ENCODE measurements around the gene MYL12B. TPM values are rescaled to one million over a fixed set of nuclear protein-coding genes. Genes with fewer than 3 reads are reported as not detected.
"Not testable (repeated sequence)": the region's sequence is repeated elsewhere in the genome, so short reads cannot be mapped to it uniquely, and the experiment has no call there.

MYL12B gene
- polyA plus RNA-seq (2012; ENCODE audit: missing spikeins): 388 TPM

- FAIRE-seq (peak; percentile 93), DNase-seq (ENCODE audit: insufficient read length) (peak; percentile 60)
- TF ChIP-seq TAF1 (IDR thresholded peaks at IDR 0.05; ENCODE audit: borderline replicate concordance, low read depth, low read length) (peak; percentile 75), POLR2A (IDR thresholded peaks at IDR 0.05; ENCODE audit: low read depth, low read length) (peak; percentile 92), POLR2AphosphoS5 (IDR thresholded peaks at IDR 0.05; ENCODE audit: low read depth, low read length) (peak; percentile 85)
Observed at GRCh38 chr18:3261373-3262233, at the start of gene MYL12B. MYL12B (plus strand) TSS chr18:3262133; CDS start chr18:3272899, 10,766 bp downstream.

- TF ChIP-seq POLR2A (IDR thresholded peaks at IDR 0.05; ENCODE audit: low read depth, low read length) (no peak), POLR2AphosphoS5 (IDR thresholded peaks at IDR 0.05; ENCODE audit: low read depth, low read length) (no peak), TAF1 (IDR thresholded peaks at IDR 0.05; ENCODE audit: borderline replicate concordance, low read depth, low read length) (no peak)
- FAIRE-seq (no peak), DNase-seq (ENCODE audit: insufficient read length) (no peak)
Observed at GRCh38 chr18:3212657-3213056, 49.3 kb upstream of the MYL12B start.

- no peak for TF ChIP-seq TAF1 (IDR thresholded peaks at IDR 0.05; ENCODE audit: borderline replicate concordance, low read depth, low read length)
- TF ChIP-seq POLR2AphosphoS5 (IDR thresholded peaks at IDR 0.05; ENCODE audit: low read depth, low read length): no peak
- TF ChIP-seq POLR2A (IDR thresholded peaks at IDR 0.05; ENCODE audit: low read depth, low read length): no peak
- DNase-seq (ENCODE audit: insufficient read length) (no peak), FAIRE-seq (no peak)
Observed at GRCh38 chr18:3213300-3214059, 48.5 kb upstream of the MYL12B start.

GRCh38 chr18:3214855-3215637 lies 46.9 kb upstream of the MYL12B start:
- DNase-seq (ENCODE audit: insufficient read length) (no peak), FAIRE-seq (no peak)
- TF ChIP-seq POLR2AphosphoS5 (IDR thresholded peaks at IDR 0.05; ENCODE audit: low read depth, low read length): no peak
- TF ChIP-seq POLR2A (IDR thresholded peaks at IDR 0.05; ENCODE audit: low read depth, low read length): no peak
- TF ChIP-seq TAF1 (IDR thresholded peaks at IDR 0.05; ENCODE audit: borderline replicate concordance, low read depth, low read length): no peak

GRCh38 chr18:3216987-3217386 lies 44.9 kb upstream of the MYL12B start:
- TF ChIP-seq POLR2A (IDR thresholded peaks at IDR 0.05; ENCODE audit: low read depth, low read length) (no peak), POLR2AphosphoS5 (IDR thresholded peaks at IDR 0.05; ENCODE audit: low read depth, low read length) (no peak), TAF1 (IDR thresholded peaks at IDR 0.05; ENCODE audit: borderline replicate concordance, low read depth, low read length) (no peak)
- no peak for FAIRE-seq

GRCh38 chr18:3217948-3218647 lies 43.8 kb upstream of the MYL12B start:
- DNase-seq (ENCODE audit: insufficient read length) (no peak), FAIRE-seq (no peak)
- TF ChIP-seq POLR2AphosphoS5 (IDR thresholded peaks at IDR 0.05; ENCODE audit: low read depth, low read length) (no peak), TAF1 (IDR thresholded peaks at IDR 0.05; ENCODE audit: borderline replicate concordance, low read depth, low read length) (no peak), POLR2A (IDR thresholded peaks at IDR 0.05; ENCODE audit: low read depth, low read length) (no peak)

More at GRCh38 chr18:3216987-3217386, 44.9 kb upstream of the MYL12B start:
- no peak for DNase-seq (ENCODE audit: insufficient read length)

- FAIRE-seq (no peak), DNase-seq (ENCODE audit: insufficient read length) (no peak)
- no peak for TF ChIP-seq POLR2AphosphoS5 (IDR thresholded peaks at IDR 0.05; ENCODE audit: low read depth, low read length)
- TF ChIP-seq POLR2A (IDR thresholded peaks at IDR 0.05; ENCODE audit: low read depth, low read length): no peak
- no peak for TF ChIP-seq TAF1 (IDR thresholded peaks at IDR 0.05; ENCODE audit: borderline replicate concordance, low read depth, low read length)
Observed at GRCh38 chr18:3218819-3219218, 43.1 kb upstream of the MYL12B start.

- DNase-seq (ENCODE audit: insufficient read length): no peak
- no peak for FAIRE-seq
- TF ChIP-seq POLR2AphosphoS5 (IDR thresholded peaks at IDR 0.05; ENCODE audit: low read depth, low read length) (no peak), TAF1 (IDR thresholded peaks at IDR 0.05; ENCODE audit: borderline replicate concordance, low read depth, low read length) (no peak), POLR2A (IDR thresholded peaks at IDR 0.05; ENCODE audit: low read depth, low read length) (no peak)
Observed at GRCh38 chr18:3219241-3219630, 42.7 kb upstream of the MYL12B start.

- no peak for DNase-seq (ENCODE audit: insufficient read length)
- TF ChIP-seq POLR2A (IDR thresholded peaks at IDR 0.05; ENCODE audit: low read depth, low read length) (no peak), TAF1 (IDR thresholded peaks at IDR 0.05; ENCODE audit: borderline replicate concordance, low read depth, low read length) (no peak), POLR2AphosphoS5 (IDR thresholded peaks at IDR 0.05; ENCODE audit: low read depth, low read length) (no peak)
- no peak for FAIRE-seq
Observed at GRCh38 chr18:3219631-3220335, 42.1 kb upstream of the MYL12B start, which contains the start of gene MYOM1. MYOM1 (minus strand) TSS chr18:3219968; CDS start chr18:3215223, 4,745 bp downstream.

- not testable (repeated sequence) for DNase-seq (ENCODE audit: insufficient read length); FAIRE-seq
Observed at GRCh38 chr18:3220868-3221267, 41.1 kb upstream of the MYL12B start.

All from GM12892 (cell line).